Heart right ventricle (tissue), 16 donors: ENCODE data around the gene PRM1. TPM values are rescaled to one million over a fixed set of nuclear protein-coding genes. Genes with fewer than 3 reads are reported as not detected.

Source experiments
- ATAC-seq, 8 donors: fragments of 200-7000 bp; cut with Tn5 transposase; one replicate each; pipeline ENCODE4 v1.9.1; 2020; ENCODE audit warnings: mild to moderate bottlenecking in 8 of 8, moderate library complexity in 8 of 8, moderate number of reproducible peaks in 1 of 8
- DNase-seq, 2 donors: peaks; one replicate each; pipeline ENCODE4 v3.0.0-alpha.2; 2020
- H3K27ac ChIP-seq, 10 donors: fragments of 200-600 bp; sonication (generic) in 2 of 10; one replicate each; pipeline versions ENCODE4 v1.5.0 to v1.8.0; 2020 to 2022; ENCODE audit warnings: mild to moderate bottlenecking in 3 of 10
- H3K27me3 ChIP-seq, 7 donors: fragments of 200-600 bp; one replicate each; pipeline ENCODE4 v1.8.0; 2021 to 2022; ENCODE audit warnings: mild to moderate bottlenecking in 2 of 7
- H3K36me3 ChIP-seq, 9 donors: fragments of 200-600 bp; sonication (generic) in 1 of 9; one replicate each; pipeline versions ENCODE4 v1.5.0 to v1.8.0; 2020 to 2022; ENCODE audit warnings: mild to moderate bottlenecking in 2 of 9
- H3K4me1 ChIP-seq, 9 donors: fragments of 200-600 bp; sonication (generic) in 1 of 9; one replicate each; pipeline versions ENCODE4 v1.5.0 to v1.8.0; 2020 to 2022; ENCODE audit warnings: mild to moderate bottlenecking in 4 of 9
- H3K4me3 ChIP-seq, 10 donors: fragments of 200-600 bp; sonication (generic) in 2 of 10; one replicate each; pipeline versions ENCODE4 v1.5.0 to v1.8.0; 2020 to 2022; ENCODE audit warnings: mild to moderate bottlenecking in 7 of 10, moderate library complexity in 2 of 10
- H3K9me3 ChIP-seq, 11 donors: fragments of 200-600 bp in 10 of 11; sonication (generic) in 2 of 11; one replicate each; pipeline versions ENCODE4 v1.5.0 to v1.8.0; 2013 to 2022; ENCODE audit warnings: mild to moderate bottlenecking in 2 of 11, control low read depth in 1 of 11, moderate library complexity in 1 of 11
- WGBS, 2 donors: extraction: QIAGEN DNeasy Blood & Tissue Kit; methylation state at CpG; one replicate each; pipeline ENCODE4 v1.1.7; 2013; ENCODE audit warnings: inconsistent platforms in 1 of 2; 5-methylcytosine and 5-hydroxymethylcytosine counted together
- intact Hi-C, 10 donors: fragments of 100-400 bp; cut with DNase I; formaldehyde crosslinking; loops; one replicate each; pipeline versions ENCODE4 v1.11.1 to v1.14.2; 2022
- polyA plus RNA-seq, 2 donors: library from polyadenylated mRNA; stranded (reverse); fragments of 200-250 nt; gene quantifications; one replicate each; pipeline ENCODE4 v1.2.3, GENCODE V29; 2013
- total RNA-seq, 10 donors: library from RNA; stranded (reverse); fragmentation: NEBNext Ultra II Directional in 3 of 10; extraction: Animal tissue kit (Norgen Biotek cat#: 25700) in 3 of 10; gene quantifications; one replicate each; pipeline versions ENCODE4 v1.2.1 to v1.2.4, GENCODE V29; 2021 to 2023
- TF ChIP-seq, protein P1 (sequence below), 9 donors: fragments of 200-600 bp; sonication (generic) in 2 of 9; IDR thresholded peaks; one replicate each; pipeline versions ENCODE4 v1.5.0 to v1.8.0; 2021 to 2022; ENCODE audit warnings: antibody characterized with exemption in 9 of 9, mild to moderate bottlenecking in 5 of 9, moderate library complexity in 1 of 9
- donor health status: Arrhythmogenic right ventricular cardiomyopathy.
- donor health status: ischemic (EF 13 %, LVEDD 7.1; RV severe dilation, severe dysfunction).
- donor health status: healthy with polysubstance abuse.
- donor health status: DM: no; HTN: yes; CAD: no.
- donor health status: DM: no; HTN: no; CAD: no.
- donor health status: ischemic (EF 25% LVEDD 6.9; RV normal size, moderate dysfunction).
- donor health status: ischemic (EF 25% LVEDD 5.7; RV mildly dilated, moderate dysfunction).
- donor health status: healthy.
- donor health status: DM: yes; HTN: yes; CAD: no.
- donor health status: Ischemic cardiomyopathy.
- donor health status: ischemic (EF 35%, LVEDD 5.7; RV mildly dilated, moderate dysfunction).
- donor health status: nonischemic (EF 11% LVEDD 7.7; RV severe dilation, severe dysfunction).
- donor health status: DM: yes; HTN: yes; CAD: no.
- donor health status: PGD.
- donor health status: ischemic (EF 29% LVEDD 5.4; RV normal size, mild dysfunction).
- donor health status: nonischemic (EF 23%, LVEDD 6.1; RV moderate dilation, normal function).

Gene PRM1
- total and polyA plus RNA-seq, 12 donors: not detected

DNA sequence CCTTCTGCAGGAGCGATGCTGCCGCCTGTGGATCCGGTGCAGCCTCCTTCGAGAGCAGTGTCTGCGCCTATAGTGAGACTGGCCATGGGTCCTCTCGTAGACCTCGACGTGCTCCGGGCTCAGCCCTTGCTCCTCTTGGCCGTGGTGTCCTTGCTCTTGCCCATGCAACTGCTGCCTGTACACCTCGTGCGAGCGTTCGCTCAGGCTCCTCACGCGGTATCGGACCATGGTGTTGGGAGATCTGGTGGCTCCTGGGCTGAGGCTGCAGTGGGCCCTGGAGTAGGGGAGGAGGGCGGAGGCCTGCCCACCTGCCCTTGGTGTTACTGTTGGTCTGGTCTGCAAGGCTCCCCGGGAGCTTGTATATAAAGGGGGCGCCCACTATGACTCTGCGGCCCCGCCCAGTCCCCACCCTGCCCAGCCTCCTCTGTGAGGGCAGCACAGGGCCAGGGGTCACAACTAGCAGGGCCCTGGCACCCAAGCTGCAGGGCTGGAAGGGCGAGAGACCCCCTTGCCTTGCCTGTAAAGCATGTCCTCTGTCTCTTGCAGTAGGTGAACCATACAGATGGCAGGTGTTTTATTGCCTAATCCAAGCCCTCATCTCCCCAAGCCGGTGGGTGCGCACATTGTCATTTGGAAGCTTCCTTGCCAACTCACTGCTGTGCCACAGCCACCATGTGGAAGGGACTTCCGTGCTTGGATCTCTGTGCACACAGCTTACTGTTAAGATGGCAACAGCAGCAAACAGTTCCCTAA is 4.8 kb downstream of the PRM1 start, which contains the start of gene PRM2:
Gene PRM2, minus strand, starts transcription at position 338 of the 753 bp plus-strand sequence. Its CDS starts 110 bp downstream, at position 228.
- Histone ChIP-seq H3K4me3 (no peak within 1 kb of the TSS), H3K27ac (no peak within 1 kb of the TSS), H3K4me1 (no peaks in the 10 kb centered on the region), H3K36me3 (no peaks in the 10 kb centered on the region), H3K27me3 (peaks cover 0 to 4% (median 0%) of the 10 kb centered on the region in 7 donors), H3K9me3 (peaks cover 0 to 3% (median 0%) of the 10 kb centered on the region in 11 donors)
- WGBS, 2 donors: 94 to 95% methylated on average over 26 of the region's 26 CpGs
- ATAC-seq (no peak), DNase-seq (no peak)
- intact Hi-C loops: no loop called here
- TF ChIP-seq, protein P1, sequence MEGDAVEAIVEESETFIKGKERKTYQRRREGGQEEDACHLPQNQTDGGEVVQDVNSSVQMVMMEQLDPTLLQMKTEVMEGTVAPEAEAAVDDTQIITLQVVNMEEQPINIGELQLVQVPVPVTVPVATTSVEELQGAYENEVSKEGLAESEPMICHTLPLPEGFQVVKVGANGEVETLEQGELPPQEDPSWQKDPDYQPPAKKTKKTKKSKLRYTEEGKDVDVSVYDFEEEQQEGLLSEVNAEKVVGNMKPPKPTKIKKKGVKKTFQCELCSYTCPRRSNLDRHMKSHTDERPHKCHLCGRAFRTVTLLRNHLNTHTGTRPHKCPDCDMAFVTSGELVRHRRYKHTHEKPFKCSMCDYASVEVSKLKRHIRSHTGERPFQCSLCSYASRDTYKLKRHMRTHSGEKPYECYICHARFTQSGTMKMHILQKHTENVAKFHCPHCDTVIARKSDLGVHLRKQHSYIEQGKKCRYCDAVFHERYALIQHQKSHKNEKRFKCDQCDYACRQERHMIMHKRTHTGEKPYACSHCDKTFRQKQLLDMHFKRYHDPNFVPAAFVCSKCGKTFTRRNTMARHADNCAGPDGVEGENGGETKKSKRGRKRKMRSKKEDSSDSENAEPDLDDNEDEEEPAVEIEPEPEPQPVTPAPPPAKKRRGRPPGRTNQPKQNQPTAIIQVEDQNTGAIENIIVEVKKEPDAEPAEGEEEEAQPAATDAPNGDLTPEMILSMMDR (IDR thresholded peaks at IDR 0.05): no peak

DNA sequence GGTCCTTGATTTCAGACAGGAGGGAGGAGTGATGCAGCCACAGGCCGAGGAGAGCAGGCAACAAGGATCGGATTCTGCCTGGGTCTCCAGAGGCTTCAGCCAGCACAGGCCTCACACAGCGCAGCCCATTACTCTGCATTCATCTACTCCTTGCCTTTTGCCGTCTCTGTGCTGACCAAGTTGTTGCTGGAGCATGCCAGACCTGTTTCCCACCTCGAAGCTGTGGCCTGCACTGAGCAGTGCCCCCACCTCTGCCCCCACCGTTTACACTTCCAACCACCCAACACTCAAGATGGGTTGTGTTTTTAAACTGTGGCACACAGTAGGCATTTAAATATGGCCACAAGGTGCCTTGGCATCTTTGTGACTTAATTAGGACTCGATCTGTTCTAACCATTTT is 6.2 kb downstream of the PRM1 start:
- Histone ChIP-seq H3K27ac (no peak overlapping the region), H3K9me3 (peaks cover 0 to 3% (median 0%) of the 10 kb centered on the region in 11 donors), H3K4me1 (no peaks in the 10 kb centered on the region), H3K36me3 (no peaks in the 10 kb centered on the region), H3K4me3 (no peak overlapping the region), H3K27me3 (peaks cover 0 to 4% (median 0%) of the 10 kb centered on the region in 7 donors)
- TF ChIP-seq, protein P1 (IDR thresholded peaks at IDR 0.05): no peak
- WGBS, 2 donors: 93 to 98% methylated on average over 7 of the region's 7 CpGs
- ATAC-seq (no peak), DNase-seq (no peak)
- intact Hi-C loops: no loop called here

- Histone ChIP-seq H3K4me1 (no peaks in the 10 kb centered on the region), H3K9me3 (peaks cover 0 to 3% (median 0%) of the 10 kb centered on the region in 11 donors), H3K27ac (no peak overlapping the region), H3K36me3 (no peaks in the 10 kb centered on the region), H3K27me3 (peaks cover 0 to 4% (median 0%) of the 10 kb centered on the region in 7 donors), H3K4me3 (no peak overlapping the region)
- TF ChIP-seq, protein P1 (IDR thresholded peaks at IDR 0.05): no peak
- ATAC-seq (no peak), DNase-seq (no peak)
- WGBS, 2 donors: 67 to 75% methylated on average over 3 of the region's 3 CpGs
- intact Hi-C loops: no loop called here
Measured at GRCh38 chr16:11273721-11274324, 7.3 kb downstream of the PRM1 start.

DNA sequence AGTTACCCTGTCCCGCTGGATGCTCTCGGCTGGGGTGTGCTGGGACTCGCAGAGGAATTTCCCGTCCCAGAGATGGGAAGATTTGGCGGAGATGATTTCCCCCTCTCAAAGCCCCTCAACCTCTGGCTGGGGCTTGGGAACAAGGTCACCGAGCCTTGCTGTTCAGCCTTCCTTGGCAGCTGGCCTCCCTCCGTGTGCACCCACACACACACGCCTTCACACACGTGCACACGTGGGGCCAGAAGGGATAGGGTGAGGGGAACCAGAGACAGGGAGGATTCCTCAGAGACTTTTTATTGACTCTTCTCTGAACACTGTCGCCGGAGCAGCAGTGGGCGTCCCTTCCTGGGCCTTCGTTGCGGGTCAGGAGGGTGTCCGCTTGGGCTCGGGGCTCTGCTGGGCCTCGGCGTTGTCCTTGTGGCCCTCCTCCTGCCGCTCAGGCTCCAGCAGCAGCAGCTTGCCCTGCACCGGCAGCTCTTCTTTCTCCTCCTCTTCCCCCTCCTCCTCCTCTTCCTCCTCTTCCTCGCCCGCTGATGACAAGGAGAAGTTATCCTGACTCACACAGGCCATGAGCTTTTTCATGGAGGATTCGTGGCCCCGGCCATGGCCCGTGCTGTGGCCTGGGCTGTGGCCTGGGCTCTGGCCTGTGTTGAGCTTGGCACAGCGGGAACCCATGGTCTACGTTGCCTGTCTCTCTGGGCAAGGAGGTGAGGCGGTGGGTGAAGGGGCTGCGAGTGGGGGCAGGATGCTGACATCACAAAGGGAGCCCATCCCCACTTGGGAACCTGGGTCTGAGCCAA is 8.0 kb downstream of the PRM1 start, which contains the start of gene PRM3:
Gene PRM3, minus strand, starts transcription at position 709 of the 800 bp plus-strand sequence. Its CDS starts 34 bp downstream, at position 675.
- Histone ChIP-seq H3K4me3 (no peak within 1 kb of the TSS), H3K27ac (no peak within 1 kb of the TSS), H3K9me3 (peaks cover 0 to 3% (median 0%) of the 10 kb centered on the region in 11 donors), H3K36me3 (no peaks in the 10 kb centered on the region), H3K4me1 (no peaks in the 10 kb centered on the region), H3K27me3 (peaks cover 0 to 4% (median 0%) of the 10 kb centered on the region in 7 donors)
- no peak for DNase-seq
- intact Hi-C loops: no loop called here
- no peak for ATAC-seq
- TF ChIP-seq, protein P1 (IDR thresholded peaks at IDR 0.05): no peak
- 73 to 78% methylated on average over 30 of the region's 30 CpGs for WGBS, 2 donors
